Stimulated activated effector memory CD8-positive, alpha-beta T cell treated with anti-CD3 and anti-CD28 coated beads, Interleukin-12 subunit alpha, Interleukin-12 subunit beta, amount 100 ng/mL, for 72 hours (primary cell): Measurements from ENCODE around the gene CCNYL1.
A peak's percentile ranks its signal among the peaks of the same experiment; 100 is the strongest.
"Not testable (repeated sequence)": the region's sequence is repeated elsewhere in the genome, so short reads cannot be mapped to it uniquely, and the experiment has no call there.

Experiments
- ATAC-seq: fragments of 150-1000 bp; cut with Tn5 transposase; 2 replicates; pipeline ENCODE4 v1.10.0; 2021
- DNase-seq, 2 donors: peaks; one replicate each; pipeline ENCODE4 v3.0.0; 2021 to 2022; ENCODE audit warnings: low spot score in 2 of 2
- H3K27ac Mint-ChIP-seq: one replicate; pipeline ENCODE4 v1.8.0; 2022; ENCODE audit warnings: mild to moderate bottlenecking, mixed read lengths
- H3K36me3 Mint-ChIP-seq: one replicate; pipeline ENCODE4 v1.8.0; 2022; ENCODE audit warnings: mild to moderate bottlenecking, mixed read lengths
- H3K4me1 Mint-ChIP-seq: one replicate; pipeline ENCODE4 v1.8.0; 2022; ENCODE audit warnings: mixed read lengths
- H3K4me3 Mint-ChIP-seq: one replicate; pipeline ENCODE4 v1.8.0; 2022; ENCODE audit warnings: mild to moderate bottlenecking, mixed read lengths
- H3K9me3 Mint-ChIP-seq: one replicate; pipeline ENCODE4 v1.8.0; 2022; ENCODE audit warnings: mixed read lengths

Gene CCNYL1

DNA sequence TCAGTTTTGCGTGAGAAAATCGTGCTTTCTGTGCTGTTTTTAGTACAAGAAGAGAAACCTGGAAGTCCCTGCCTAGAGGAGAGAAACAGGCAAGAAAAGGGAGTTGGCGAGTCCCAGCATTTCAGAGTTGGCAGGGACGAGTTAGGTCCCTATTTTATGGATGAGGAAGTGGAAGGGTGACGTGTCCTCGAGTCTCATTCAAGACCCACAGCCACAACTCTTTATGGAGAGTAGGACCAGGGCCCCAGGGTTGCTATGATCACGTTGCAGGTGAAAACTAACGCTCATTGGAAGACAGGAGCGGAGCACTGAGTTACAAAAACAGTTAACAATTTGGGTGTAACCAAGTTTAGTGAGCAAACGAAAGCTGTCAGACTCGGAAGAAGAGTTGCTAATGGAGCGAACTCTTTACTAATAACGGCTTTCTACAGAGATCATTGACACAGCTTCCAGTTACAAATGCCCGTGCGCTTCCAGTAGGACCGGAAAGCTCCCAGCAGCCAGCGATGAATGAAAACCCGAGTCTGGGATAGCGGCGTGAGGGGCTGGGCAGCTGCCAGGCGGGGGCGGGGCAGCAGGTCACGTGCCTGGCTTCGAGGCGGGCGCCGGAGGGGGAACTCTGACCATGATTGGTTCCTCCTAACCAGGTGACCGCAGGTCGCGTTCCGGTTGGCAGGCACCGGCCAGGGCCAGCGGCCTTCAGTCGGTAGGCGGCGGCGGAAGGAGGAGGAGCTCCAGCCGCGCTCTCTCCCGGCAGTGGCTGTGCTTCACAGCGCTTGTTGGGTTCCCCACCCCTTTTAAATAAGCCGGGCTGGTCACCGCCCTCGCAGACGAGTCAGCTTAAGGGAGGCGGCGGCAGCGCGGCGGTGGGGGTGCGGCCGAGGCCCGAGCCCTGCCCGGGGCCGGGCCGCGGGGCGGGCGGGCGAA is at the start of gene CCNYL1:
TSS of gene CCNYL1 (plus strand) at position 827 of the 927 bp plus-strand sequence. CDS start 257 bp downstream, outside the sequence.
- peak; percentile 99 for ATAC-seq
- Mint-ChIP-seq H3K36me3 (no peaks in the 10 kb centered on the region), H3K9me3 (no peaks in the 10 kb centered on the region), H3K27ac (peak within 1 kb of the TSS; percentile 89), H3K4me1 (peaks cover 30% of the 10 kb centered on the region), H3K4me3 (peak within 1 kb of the TSS; percentile 92)
- DNase-seq, result peak; percentile 92 to 97

DNA sequence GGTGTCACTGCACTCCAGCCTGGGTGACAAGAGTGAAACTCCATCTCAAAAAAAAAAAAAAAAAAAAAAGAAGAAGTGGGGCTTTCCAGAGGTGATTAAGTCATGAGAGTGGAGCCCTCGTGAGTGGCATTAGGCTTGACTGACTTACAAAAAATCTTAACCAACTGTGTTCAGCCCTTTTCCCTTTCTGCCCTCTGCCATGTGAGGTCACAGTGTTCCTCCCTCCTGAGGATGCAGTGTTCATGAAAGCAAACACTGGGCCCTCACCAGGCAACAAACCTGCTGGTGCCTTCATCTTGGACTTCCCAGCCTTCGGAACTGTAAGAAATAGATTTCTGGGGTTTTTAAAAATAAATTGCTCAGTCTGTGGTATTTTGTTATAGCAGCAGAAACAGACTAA is 49.2 kb upstream of the CCNYL1 start:
- H3K36me3 Mint-ChIP-seq, result no peaks in the 10 kb centered on the region
- H3K4me1 Mint-ChIP-seq, result no peaks in the 10 kb centered on the region
- peak; percentile 80 for ATAC-seq
- peak overlapping the region; percentile 54 for H3K27ac Mint-ChIP-seq
- DNase-seq, result no peak
- no peaks in the 10 kb centered on the region for H3K9me3 Mint-ChIP-seq
- H3K4me3 Mint-ChIP-seq, result no peak overlapping the region

DNA sequence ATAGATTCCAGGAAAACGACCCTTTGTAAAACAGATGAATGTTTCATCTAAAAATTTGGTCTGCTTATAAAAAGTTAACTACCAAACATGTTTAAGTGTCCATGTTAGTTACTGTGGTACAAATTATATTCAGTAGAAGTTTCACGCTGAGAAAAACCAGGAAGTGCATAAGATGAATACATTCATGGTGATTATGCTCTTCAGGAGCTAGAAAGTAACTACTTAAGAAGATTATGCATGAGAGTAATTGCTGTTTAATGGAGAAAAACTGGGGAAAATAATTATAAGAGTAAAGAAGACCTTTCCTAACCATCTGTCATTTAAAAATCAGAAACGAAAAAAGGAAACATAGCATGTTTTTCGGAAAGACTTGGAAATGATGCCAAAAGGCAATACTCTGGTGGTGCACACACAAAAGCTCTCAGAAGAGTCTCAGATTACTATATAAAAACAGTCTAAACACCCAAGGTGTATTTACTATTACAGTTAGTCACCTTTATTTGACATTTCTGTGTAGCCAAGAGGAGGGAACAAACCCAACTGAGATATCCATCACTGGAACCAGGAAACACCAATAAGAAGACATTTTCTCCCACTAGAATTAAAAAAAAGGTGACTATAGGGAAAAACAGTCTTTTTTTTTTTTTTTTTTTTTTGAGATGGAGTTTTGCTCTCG is 47.4 kb upstream of the CCNYL1 start:
- Mint-ChIP-seq H3K4me1 (no peaks in the 10 kb centered on the region), H3K9me3 (no peaks in the 10 kb centered on the region), H3K4me3 (no peak overlapping the region), H3K36me3 (no peaks in the 10 kb centered on the region), H3K27ac (no peak overlapping the region)
- DNase-seq (no peak), ATAC-seq (no peak)

DNA sequence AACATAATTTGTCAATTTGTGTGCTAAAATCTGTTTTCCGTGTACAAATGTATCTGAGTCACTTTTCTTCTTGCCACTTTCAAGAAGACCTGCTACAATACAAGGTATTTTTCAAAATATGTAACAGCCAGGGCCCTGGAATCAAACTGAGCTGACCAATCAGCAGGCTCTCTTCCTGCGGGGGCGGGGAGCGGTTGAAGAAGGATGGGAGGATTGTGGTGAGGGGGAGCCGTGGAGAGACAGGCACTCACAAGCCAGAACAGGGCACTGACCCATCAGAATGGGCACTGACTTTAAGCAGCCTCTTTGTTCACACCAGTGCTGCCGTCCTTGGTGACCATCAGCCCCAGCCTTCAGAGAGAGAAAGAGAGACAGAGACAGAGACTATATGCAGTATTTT is 40.6 kb upstream of the CCNYL1 start:
- no peak overlapping the region for H3K4me3 Mint-ChIP-seq
- H3K27ac Mint-ChIP-seq, result no peak overlapping the region
- H3K9me3 Mint-ChIP-seq, result no peaks in the 10 kb centered on the region
- no peaks in the 10 kb centered on the region for H3K4me1 Mint-ChIP-seq
- no peak for DNase-seq
- no peak for ATAC-seq
- no peaks in the 10 kb centered on the region for H3K36me3 Mint-ChIP-seq

DNA sequence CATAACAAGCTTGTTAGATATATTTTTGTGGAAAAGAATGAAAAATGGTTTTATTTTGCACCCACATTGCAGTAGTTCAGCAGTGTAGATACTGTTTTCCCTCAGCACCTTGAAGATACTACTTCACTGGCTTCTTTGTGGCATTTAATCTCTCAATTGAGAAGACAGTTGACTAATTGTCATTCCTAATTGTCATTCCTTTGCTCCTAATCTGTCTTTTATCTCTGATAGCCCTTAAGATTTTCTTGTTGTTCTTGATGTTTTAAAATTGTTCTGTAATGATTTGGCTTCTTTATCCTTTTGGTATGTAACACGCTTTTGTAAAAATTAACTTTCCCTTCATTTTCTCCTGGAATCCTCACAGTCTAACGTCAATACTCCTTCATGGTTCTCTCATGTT is 38.0 kb upstream of the CCNYL1 start:
- Mint-ChIP-seq H3K4me1 (no peaks in the 10 kb centered on the region), H3K27ac (no peak overlapping the region), H3K4me3 (no peak overlapping the region), H3K36me3 (no peaks in the 10 kb centered on the region), H3K9me3 (no peaks in the 10 kb centered on the region)
- no peak for DNase-seq
- ATAC-seq, result no peak

DNA sequence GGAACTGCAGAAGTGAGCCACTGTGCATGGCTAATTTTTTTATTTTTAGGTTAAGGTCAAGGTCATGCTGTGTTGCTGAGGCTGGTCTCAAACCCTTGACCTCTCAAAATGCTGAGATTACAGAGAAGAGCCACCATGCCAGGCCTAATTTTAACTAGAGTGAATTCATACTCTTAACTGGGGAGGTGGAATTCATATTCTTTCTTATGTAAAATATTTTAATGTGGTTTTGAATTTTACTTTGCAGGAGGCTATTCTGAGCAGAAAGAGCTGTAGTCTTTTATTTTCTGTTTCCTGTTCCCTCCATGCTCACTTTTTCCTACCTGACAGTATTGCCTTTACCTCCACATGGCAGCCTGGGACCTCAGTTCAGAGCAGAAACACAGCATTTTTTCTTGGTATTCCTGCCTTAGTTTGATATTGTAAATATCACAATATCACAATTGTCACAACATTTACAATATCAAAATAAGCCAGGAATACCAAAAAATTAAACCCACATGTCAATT is 37.1 kb upstream of the CCNYL1 start:
- H3K4me1 Mint-ChIP-seq, result no peaks in the 10 kb centered on the region
- no peaks in the 10 kb centered on the region for H3K9me3 Mint-ChIP-seq
- ATAC-seq (no peak), DNase-seq (no peak)
- H3K36me3 Mint-ChIP-seq, result no peaks in the 10 kb centered on the region
- H3K4me3 Mint-ChIP-seq, result no peak overlapping the region
- H3K27ac Mint-ChIP-seq, result no peak overlapping the region

DNA sequence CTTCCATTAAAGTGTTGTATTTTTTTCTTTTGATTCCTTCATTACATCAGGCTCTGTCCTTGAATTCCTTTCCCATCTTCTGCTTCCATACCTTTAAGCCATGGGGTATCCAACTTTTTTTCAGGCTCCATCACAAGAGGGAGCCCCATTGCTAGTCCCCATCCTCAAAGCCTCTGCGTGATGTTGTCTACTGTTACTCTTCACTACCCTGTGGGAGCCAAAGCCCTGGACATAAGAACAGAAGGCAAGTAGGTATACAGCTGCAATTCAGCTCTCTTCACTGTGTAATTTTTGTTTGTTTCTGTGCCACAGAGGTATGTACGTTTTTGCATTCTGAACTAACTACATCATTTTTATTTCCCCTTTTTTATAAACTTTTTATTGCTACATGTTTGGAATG is 36.6 kb upstream of the CCNYL1 start:
- H3K4me3 Mint-ChIP-seq, result no peak overlapping the region
- DNase-seq, result no peak
- no peak overlapping the region for H3K27ac Mint-ChIP-seq
- no peaks in the 10 kb centered on the region for H3K4me1 Mint-ChIP-seq
- ATAC-seq, result no peak
- H3K9me3 Mint-ChIP-seq, result no peaks in the 10 kb centered on the region
- no peaks in the 10 kb centered on the region for H3K36me3 Mint-ChIP-seq

DNA sequence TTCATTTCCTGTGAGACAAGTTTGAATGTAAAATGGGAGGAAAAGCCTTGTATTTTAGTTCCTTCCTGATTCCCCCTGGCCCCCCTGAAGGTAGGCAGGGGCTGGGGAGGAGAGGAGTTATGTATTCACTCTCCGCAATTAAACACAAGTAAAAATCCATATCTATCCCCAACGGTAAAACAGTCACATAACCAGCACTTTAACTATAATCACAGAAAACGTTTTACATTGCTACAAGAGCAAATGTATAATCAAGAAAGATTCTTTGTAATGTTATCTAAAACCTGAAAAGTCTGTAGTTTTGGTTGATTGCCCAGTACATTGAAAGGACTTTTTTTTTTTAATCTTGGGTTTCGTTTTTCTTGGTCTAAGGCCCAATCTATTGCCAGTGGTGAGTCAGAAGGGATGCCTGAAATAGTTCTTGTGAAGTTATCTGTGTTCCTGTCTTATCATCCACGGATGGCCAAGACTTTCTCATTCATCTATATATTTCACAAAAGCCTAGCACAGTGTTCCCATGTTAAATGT is 34.5 kb upstream of the CCNYL1 start:
- no peak overlapping the region for H3K4me3 Mint-ChIP-seq

DNA sequence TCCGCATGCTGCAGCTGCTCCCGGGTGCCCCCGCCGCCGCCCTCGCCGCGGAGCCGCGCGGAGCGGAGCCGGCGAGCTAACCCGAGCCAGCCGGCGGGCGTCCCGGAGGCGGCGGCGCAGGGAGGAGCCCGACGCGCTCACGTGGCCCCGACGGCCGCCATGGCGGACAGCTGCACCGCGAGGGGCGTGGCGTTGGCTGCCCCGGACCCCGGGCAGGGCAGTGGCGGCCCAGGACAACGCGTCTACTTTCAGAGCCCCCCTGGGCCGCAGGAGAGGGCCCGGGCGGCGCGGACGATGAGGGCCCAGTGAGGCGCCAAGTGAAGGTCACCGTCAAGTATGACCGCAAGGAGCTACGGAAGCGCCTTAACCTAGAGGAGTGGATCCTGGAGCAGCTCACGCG is 30.0 kb upstream of the CCNYL1 start:
- Mint-ChIP-seq H3K4me3 (no peak overlapping the region), H3K4me1 (peaks cover 13% of the 10 kb centered on the region), H3K27ac (no peak overlapping the region), H3K36me3 (no peaks in the 10 kb centered on the region), H3K9me3 (no peaks in the 10 kb centered on the region)
- DNase-seq (no peak), ATAC-seq (no peak)

More for the DNA sequence above, 34.5 kb upstream of the CCNYL1 start:
- ATAC-seq, result no peak
- H3K36me3 Mint-ChIP-seq, result no peaks in the 10 kb centered on the region
- H3K4me1 Mint-ChIP-seq, result no peaks in the 10 kb centered on the region
- no peaks in the 10 kb centered on the region for H3K9me3 Mint-ChIP-seq
- no peak for DNase-seq
- H3K27ac Mint-ChIP-seq, result no peak overlapping the region

DNA sequence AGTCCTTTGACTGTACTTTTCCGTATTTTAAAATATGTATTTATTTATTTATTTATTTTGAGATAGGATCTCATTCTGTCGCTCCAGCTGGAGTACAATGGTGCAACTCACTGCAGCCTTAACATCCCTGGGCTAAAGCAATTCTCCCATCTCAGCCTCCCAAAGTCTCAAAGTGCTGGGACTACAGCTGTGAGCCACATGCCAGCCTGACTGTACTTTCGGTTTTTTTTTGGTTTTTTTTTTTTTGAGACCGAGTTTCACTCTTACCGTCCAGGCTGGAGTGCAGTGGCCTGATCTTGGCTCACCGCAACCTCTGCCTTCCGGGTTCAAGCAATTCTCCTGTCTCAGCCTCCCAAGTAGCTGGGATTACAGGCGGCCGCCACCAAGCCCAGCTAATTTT is 28.9 kb upstream of the CCNYL1 start:
- Mint-ChIP-seq H3K9me3 (no peaks in the 10 kb centered on the region), H3K4me1 (peaks cover 13% of the 10 kb centered on the region), H3K36me3 (no peaks in the 10 kb centered on the region), H3K4me3 (no peak overlapping the region), H3K27ac (no peak overlapping the region)
- ATAC-seq (no peak), DNase-seq (no peak)

DNA sequence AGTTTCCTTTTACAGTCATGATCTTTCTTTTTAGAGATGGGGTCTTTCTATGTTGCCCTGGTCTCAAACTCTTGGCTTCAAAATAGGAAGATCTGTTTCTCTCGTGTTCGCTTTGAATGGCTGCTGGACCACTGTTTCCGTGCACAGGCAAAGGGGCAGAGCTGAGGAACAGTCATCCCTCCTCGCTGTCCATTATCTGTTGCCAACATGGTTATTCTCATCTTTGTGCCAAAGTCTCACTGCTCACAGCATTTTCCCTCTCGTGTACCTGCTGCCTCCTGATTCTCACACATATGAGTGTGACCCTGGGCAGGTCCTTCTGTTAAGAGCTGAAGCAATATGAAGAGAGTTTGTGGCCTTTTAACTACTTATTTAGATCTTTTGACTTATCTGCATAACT is 28.0 kb upstream of the CCNYL1 start:
- H3K4me3 Mint-ChIP-seq, result no peak overlapping the region
- no peak overlapping the region for H3K27ac Mint-ChIP-seq
- DNase-seq, result no peak
- H3K36me3 Mint-ChIP-seq, result no peaks in the 10 kb centered on the region
- ATAC-seq, result peak; percentile 11
- H3K4me1 Mint-ChIP-seq, result peaks cover 17% of the 10 kb centered on the region
- H3K9me3 Mint-ChIP-seq, result no peaks in the 10 kb centered on the region

DNA sequence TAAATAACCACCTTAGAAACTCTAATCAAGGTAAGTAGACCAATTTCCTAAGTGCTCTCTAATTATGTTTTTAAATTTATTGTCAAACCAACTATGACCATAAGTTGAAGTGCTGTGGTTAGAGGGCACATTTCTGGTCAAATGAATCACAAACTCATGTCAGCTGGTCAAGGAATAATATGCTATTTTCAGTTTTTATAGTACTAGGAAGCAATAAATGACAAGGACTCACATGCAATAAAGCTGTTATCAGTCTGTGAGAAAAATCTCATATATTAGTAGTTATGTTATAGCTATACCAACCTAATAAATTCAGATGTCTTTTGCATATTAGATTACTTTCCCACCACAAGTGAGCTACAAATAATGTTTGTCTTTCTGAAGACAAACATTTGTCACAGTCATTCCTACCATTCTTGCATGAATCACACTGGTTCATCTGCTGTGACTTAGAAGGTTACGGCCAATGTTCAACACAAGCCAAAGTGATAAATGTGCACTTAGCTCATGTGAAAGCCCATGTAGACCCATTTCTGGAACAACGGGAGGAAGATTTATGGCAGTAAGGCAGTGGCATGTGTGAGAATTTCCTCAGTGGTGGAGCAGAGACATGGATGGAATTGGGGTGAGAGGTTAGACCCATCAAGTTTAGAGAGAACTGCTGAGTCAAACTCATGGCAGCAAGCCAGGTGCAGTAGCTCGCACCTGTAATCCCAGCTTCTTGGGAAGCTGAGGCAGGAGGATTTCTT is 27.4 kb upstream of the CCNYL1 start:
- Mint-ChIP-seq H3K4me3 (peak overlapping the region; percentile 15), H3K4me1 (peaks cover 20% of the 10 kb centered on the region), H3K27ac (no peak overlapping the region), H3K9me3 (no peaks in the 10 kb centered on the region), H3K36me3 (no peaks in the 10 kb centered on the region)
- DNase-seq, result no peak
- peak; percentile 87 for ATAC-seq

DNA sequence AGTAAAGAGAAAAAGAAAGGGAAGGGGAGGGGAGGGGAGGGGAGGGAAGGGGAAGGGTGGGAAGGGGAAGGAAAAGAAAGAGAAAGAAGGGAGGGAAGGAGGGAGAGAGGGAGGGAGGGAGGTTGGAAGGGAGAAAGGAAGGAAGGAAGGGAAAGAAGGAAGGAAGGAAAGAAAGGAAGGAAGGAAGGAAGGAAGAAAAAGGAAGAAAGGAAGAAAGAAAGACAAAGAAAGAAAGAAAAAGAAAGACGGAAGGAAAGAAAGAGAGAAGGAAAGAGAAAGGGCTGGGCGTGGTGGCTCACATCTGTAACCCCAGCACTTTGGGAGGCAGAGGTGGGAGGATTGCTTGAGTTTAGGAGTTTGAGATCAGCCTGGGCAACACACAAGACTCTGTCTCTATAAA is 24.6 kb upstream of the CCNYL1 start:
- H3K9me3 Mint-ChIP-seq, result no peaks in the 10 kb centered on the region
- ATAC-seq (no peak), DNase-seq (no peak)
- H3K27ac Mint-ChIP-seq, result no peak overlapping the region
- no peak overlapping the region for H3K4me3 Mint-ChIP-seq
- H3K4me1 Mint-ChIP-seq, result peaks cover 20% of the 10 kb centered on the region
- H3K36me3 Mint-ChIP-seq, result no peaks in the 10 kb centered on the region

DNA sequence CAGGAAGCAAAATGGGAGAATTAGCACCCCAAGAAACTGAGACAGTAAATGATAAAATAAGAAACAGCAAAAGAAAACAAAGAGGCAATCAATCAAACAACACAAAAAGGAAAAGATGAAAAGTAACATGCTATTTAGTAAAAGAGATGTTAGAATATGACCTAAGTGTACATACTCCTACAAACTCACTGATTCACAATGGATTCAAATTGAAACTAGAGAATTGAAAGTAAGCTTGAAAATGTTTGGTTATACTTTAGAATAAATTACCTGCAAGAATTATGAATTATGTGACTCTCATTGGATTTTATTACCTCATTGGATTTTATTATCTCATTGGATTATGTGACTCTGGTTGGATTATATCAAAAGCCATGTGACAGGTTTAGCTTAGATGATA is 22.8 kb upstream of the CCNYL1 start:
- ATAC-seq (peak; percentile 64), DNase-seq (no peak)
- H3K4me1 Mint-ChIP-seq, result peaks cover 20% of the 10 kb centered on the region
- H3K4me3 Mint-ChIP-seq, result no peak overlapping the region
- H3K36me3 Mint-ChIP-seq, result no peaks in the 10 kb centered on the region
- H3K27ac Mint-ChIP-seq, result no peak overlapping the region
- no peaks in the 10 kb centered on the region for H3K9me3 Mint-ChIP-seq

DNA sequence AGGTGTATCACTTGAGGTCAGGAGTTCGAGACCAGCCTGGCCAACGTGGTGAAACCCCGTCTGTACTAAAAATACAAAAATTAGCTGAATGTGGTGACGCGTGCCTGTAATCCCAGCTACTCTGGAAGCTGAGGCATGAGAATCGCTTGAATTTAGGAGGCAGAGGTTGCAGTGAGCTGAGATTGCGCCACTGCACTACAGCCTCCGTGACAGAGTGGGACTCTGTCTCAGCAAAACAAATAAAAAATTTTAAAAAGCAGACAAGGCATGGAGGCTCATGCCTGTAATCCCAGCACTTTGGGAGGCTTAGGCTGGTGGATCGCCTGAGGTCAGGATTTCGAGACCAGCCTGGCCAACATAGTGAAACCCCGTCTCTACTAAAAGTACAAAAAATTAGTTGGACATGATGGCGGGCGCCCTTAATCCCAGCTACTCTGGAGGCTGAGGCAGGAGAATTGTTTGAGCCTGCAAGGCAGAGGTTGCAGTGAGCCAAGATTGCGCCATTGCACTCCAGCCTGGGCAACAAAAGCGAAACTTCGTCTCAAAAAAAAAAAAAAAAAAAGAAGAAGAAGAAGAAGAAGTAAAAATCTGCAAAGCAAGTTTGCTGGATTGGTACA is 20.5 kb upstream of the CCNYL1 start:
- not testable (repeated sequence) for DNase-seq, H3K9me3 Mint-ChIP-seq, H3K36me3 Mint-ChIP-seq, ATAC-seq, H3K4me3 Mint-ChIP-seq, H3K27ac Mint-ChIP-seq
- peaks cover 12% of the 10 kb centered on the region for H3K4me1 Mint-ChIP-seq
